Thyroid gland (tissue), 4 donors: ENCODE data around the gene PDE4DIP.
"Not testable (repeated sequence)": the region's sequence is repeated elsewhere in the genome, so short reads cannot be mapped to it uniquely, and the experiment has no call there.

Source experiments
- POLR2A ChIP-seq, 2 donors: fragments of 450-650 bp; IDR thresholded peaks; one replicate each; pipeline ENCODE4 v1.6.1; 2017; ENCODE audit warnings: antibody characterized with exemption in 2 of 2, mild to moderate bottlenecking in 2 of 2, moderate library complexity in 1 of 2
- TF ChIP-seq, protein P1 (sequence below), 6 experiments: fragments of 200-600 bp in 3 of 6; fragments of 450-650 bp in 3 of 6; sonication (generic) in 3 of 6; IDR thresholded peaks; one replicate each; pipeline ENCODE4 v1.5.1; 2016 to 2019; ENCODE audit warnings: antibody characterized with exemption in 6 of 6, mild to moderate bottlenecking in 2 of 6, inconsistent platforms in 1 of 6, moderate library complexity in 1 of 6

DNA sequence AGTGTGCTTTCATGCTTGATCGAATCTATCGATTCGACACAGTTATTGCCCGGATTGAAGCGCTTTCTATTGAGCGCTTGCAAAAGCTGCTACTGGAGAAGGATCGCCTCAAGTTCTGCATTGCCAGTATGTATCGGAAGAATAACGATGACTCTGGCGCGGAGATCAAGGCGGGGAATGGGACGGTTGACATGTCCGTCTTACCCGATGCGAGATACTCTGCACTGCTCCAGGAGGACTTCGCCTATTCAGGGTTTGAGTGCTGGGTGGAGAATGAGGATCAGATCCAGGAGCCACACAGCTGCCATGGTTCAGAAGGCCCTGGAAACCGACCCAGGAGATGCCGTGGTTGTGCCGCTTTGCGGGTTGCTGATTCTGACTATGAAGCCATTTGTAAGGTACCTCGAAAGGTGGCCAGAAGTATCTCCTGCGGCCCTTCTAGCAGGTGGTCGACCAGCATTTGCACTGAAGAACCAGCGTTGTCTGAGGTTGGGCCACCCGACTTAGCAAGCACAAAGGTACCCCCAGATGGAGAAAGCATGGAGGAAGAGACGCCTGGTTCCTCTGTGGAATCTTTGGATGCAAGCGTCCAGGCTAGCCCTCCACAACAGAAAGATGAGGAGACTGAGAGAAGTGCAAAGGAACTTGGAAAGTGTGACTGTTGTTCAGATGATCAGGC, 108.8 kb downstream of the PDE4DIP start:
- TF ChIP-seq, protein P1, sequence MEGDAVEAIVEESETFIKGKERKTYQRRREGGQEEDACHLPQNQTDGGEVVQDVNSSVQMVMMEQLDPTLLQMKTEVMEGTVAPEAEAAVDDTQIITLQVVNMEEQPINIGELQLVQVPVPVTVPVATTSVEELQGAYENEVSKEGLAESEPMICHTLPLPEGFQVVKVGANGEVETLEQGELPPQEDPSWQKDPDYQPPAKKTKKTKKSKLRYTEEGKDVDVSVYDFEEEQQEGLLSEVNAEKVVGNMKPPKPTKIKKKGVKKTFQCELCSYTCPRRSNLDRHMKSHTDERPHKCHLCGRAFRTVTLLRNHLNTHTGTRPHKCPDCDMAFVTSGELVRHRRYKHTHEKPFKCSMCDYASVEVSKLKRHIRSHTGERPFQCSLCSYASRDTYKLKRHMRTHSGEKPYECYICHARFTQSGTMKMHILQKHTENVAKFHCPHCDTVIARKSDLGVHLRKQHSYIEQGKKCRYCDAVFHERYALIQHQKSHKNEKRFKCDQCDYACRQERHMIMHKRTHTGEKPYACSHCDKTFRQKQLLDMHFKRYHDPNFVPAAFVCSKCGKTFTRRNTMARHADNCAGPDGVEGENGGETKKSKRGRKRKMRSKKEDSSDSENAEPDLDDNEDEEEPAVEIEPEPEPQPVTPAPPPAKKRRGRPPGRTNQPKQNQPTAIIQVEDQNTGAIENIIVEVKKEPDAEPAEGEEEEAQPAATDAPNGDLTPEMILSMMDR (IDR thresholded peaks at IDR 0.05), result not testable (repeated sequence)
- not testable (repeated sequence) for TF ChIP-seq POLR2A (IDR thresholded peaks at IDR 0.05)
